Activated naive CD8-positive, alpha-beta T cell treated with anti-CD3 and anti-CD28 coated beads, Interleukin-2, amount 50 U/mL, for 16 hours (primary cell): ENCODE measurements around the gene C6orf141.

Experiments used
- DNase-seq: peaks from one replicate; pipeline ENCODE4 v3.0.0-alpha.2; 2020; ENCODE audit warnings: low read depth, low spot score

C6orf141 gene

GRCh38 chr6:49539102-49539501, 11.4 kb upstream of the C6orf141 start:
- no peak for DNase-seq

- no peak for DNase-seq
These were observed 9.9 kb upstream of the C6orf141 start for GRCh38 chr6:49540614-49541013.

GRCh38 chr6:49541210-49541724, 9.2 kb upstream of the C6orf141 start:
- DNase-seq = no peak

GRCh38 chr6:49541936-49542335, 8.5 kb upstream of the C6orf141 start:
- no peak for DNase-seq

GRCh38 chr6:49543087-49543858, 7.2 kb upstream of the C6orf141 start:
- no peak for DNase-seq

- no peak for DNase-seq
These were observed 4.1 kb upstream of the C6orf141 start for GRCh38 chr6:49546331-49546730.

- no peak for DNase-seq
These were observed 1.7 kb upstream of the C6orf141 start for GRCh38 chr6:49548613-49549304.

GRCh38 chr6:49549691-49550491, 577 bp upstream of the C6orf141 start:
- no peak for DNase-seq

GRCh38 chr6:49551078-49551865, 804 bp downstream of the C6orf141 start:
- DNase-seq = no peak

GRCh38 chr6:49551866-49552129, 1.3 kb downstream of the C6orf141 start:
- DNase-seq = no peak

- no peak for DNase-seq
These were observed 2.1 kb downstream of the C6orf141 start for GRCh38 chr6:49552596-49552995.

GRCh38 chr6:49553384-49553783, 2.9 kb downstream of the C6orf141 start:
- no peak for DNase-seq

GRCh38 chr6:49555951-49556350, 5.5 kb downstream of the C6orf141 start:
- no peak for DNase-seq

GRCh38 chr6:49556429-49556837, 6.0 kb downstream of the C6orf141 start:
- no peak for DNase-seq

GRCh38 chr6:49557177-49557576, 6.7 kb downstream of the C6orf141 start:
- DNase-seq = no peak

GRCh38 chr6:49558238-49558637, 7.8 kb downstream of the C6orf141 start:
- DNase-seq = no peak

- no peak for DNase-seq
These were observed 12.8 kb downstream of the C6orf141 start for GRCh38 chr6:49563006-49563886.

GRCh38 chr6:49564552-49564951, 14.1 kb downstream of the C6orf141 start:
- DNase-seq = no peak

- DNase-seq = no peak
These were observed 14.8 kb downstream of the C6orf141 start for GRCh38 chr6:49565261-49565660.

GRCh38 chr6:49565855-49566254, 15.4 kb downstream of the C6orf141 start:
- DNase-seq = no peak
